SK-N-SH (cell line): ENCODE data around the gene GSDMA. TPM values are rescaled to one million over a fixed set of nuclear protein-coding genes. Genes with fewer than 3 reads are reported as not detected.

ENCODE experiments used
- CTCF ChIA-PET: fragments of 300-600, 350-600 bp; formaldehyde crosslinking; extraction: SDS; loops from one replicate; lab custom pipeline; 2021; lab: Yijun Ruan, JAX
- POLR2A ChIA-PET: fragments of 350-600 bp; sonication (Branson Sonifier 250); formaldehyde crosslinking; extraction: SDS; loops from one replicate; lab custom pipeline; 2020; ENCODE audit warnings: antibody characterized with exemption, inconsistent platforms; lab: Yijun Ruan, JAX
- DNase-seq: peaks from one replicate; pipeline ENCODE4 v3.0.0; 2012
- H2AFZ ChIP-seq: fragments of 200-600 bp; sonication (generic); 2 replicates; pipeline ENCODE4 v1.8.1; 2016; ENCODE audit warnings: antibody characterized with exemption, mild to moderate bottlenecking, low read depth
- H3F3A ChIP-seq: fragments of 200-600 bp; sonication (generic); replicated peaks from 2 replicates; pipeline ENCODE3; 2016; ENCODE audit warnings: antibody characterized with exemption, mild to moderate bottlenecking; ENCODE audit not compliant: insufficient read depth
- H3K27ac ChIP-seq, 2 experiments: fragments of 200-500 bp in 1 of 2; fragments of 200-600 bp in 1 of 2; sonication (Bioruptor generic) in 1 of 2; sonication (generic), shearing (Covaris generic) in 1 of 2; 2 replicates each; pipeline versions ENCODE4 v1.5.1 to v1.6.1; 2014 to 2016; ENCODE audit warnings: low read depth in 2 of 2, inconsistent platforms in 1 of 2, low read length in 1 of 2, mild to moderate bottlenecking in 1 of 2, mixed read lengths in 1 of 2
- H3K27me3 ChIP-seq: fragments of 200-600 bp; sonication (generic), shearing (Covaris generic); 2 replicates; pipeline ENCODE4 v1.6.1; 2016; ENCODE audit warnings: mixed run types; ENCODE audit not compliant: insufficient read depth
- H3K36me3 ChIP-seq, 2 experiments: fragments of 200-500 bp in 1 of 2; fragments of 200-600 bp in 1 of 2; sonication (Bioruptor generic) in 1 of 2; sonication (generic) in 1 of 2; replicated peaks in 1 of 2; 2 replicates each; pipeline versions ENCODE3 to v1.5.1; 2014 to 2016; ENCODE audit warnings: low read length in 1 of 2, mild to moderate bottlenecking in 1 of 2; ENCODE audit not compliant: insufficient read depth in 2 of 2, control insufficient read depth in 1 of 2
- H3K4me1 ChIP-seq, 2 experiments: fragments of 200-500 bp in 1 of 2; fragments of 200-600 bp in 1 of 2; sonication (Bioruptor generic) in 1 of 2; sonication (generic), shearing (Covaris generic) in 1 of 2; 2 replicates each; pipeline versions ENCODE4 v1.5.1 to v1.6.1; 2014 to 2016; ENCODE audit warnings: low read depth in 1 of 2, low read length in 1 of 2, mixed run types in 1 of 2; ENCODE audit not compliant: insufficient read depth in 2 of 2, control insufficient read depth in 1 of 2
- H3K4me2 ChIP-seq: fragments of 200-600 bp; sonication (generic), shearing (Covaris generic); 2 replicates; pipeline ENCODE4 v1.6.1; 2017; ENCODE audit warnings: mixed run types
- H3K4me3 ChIP-seq, 2 experiments: fragments of 200-500 bp in 1 of 2; fragments of 200-600 bp in 1 of 2; sonication (Bioruptor generic) in 1 of 2; sonication (generic), shearing (Covaris generic) in 1 of 2; 2 replicates each; pipeline versions ENCODE4 v1.5.1 to v1.8.1; 2014 to 2016; ENCODE audit warnings: low read depth in 2 of 2, inconsistent platforms in 1 of 2, low read length in 1 of 2, mild to moderate bottlenecking in 1 of 2, mixed read lengths in 1 of 2, moderate library complexity in 1 of 2
- H3K79me2 ChIP-seq: fragments of 200-600 bp; sonication (generic); 2 replicates; pipeline ENCODE4 v1.8.1; 2017; ENCODE audit warnings: mild to moderate bottlenecking; ENCODE audit not compliant: insufficient read depth
- H3K9ac ChIP-seq: fragments of 200-600 bp; sonication (generic); 2 replicates; pipeline ENCODE4 v1.6.1; 2017; ENCODE audit warnings: mixed run types
- H3K9me2 ChIP-seq: fragments of 200-600 bp; sonication (generic); 2 replicates; pipeline ENCODE4 v1.6.1; 2017; ENCODE audit warnings: mixed run types
- H3K9me3 ChIP-seq: fragments of 200-600 bp; sonication (generic); 2 replicates; pipeline ENCODE4 v1.6.1; 2017; ENCODE audit warnings: mixed run types, mild to moderate bottlenecking, moderate library complexity
- H4K20me1 ChIP-seq: fragments of 200-600 bp; sonication (generic); 2 replicates; pipeline ENCODE4 v1.6.1; 2017; ENCODE audit warnings: mild to moderate bottlenecking, mixed run types; ENCODE audit not compliant: insufficient read depth
- ELF1 ChIP-seq: IDR thresholded peaks from 2 replicates; pipeline ENCODE4 v1.4.0; 2012
- EP300 ChIP-seq, 2 experiments: IDR thresholded peaks; 2 replicates each; pipeline versions ENCODE4 v1.4.0 to v1.6.1; 2012; ENCODE audit warnings: borderline replicate concordance in 1 of 2, low read depth in 1 of 2, low read length in 1 of 2
- EZH2phosphoT487 ChIP-seq: fragments of 200-600 bp; sonication (generic); IDR thresholded peaks from 2 replicates; pipeline ENCODE4 v1.6.1; 2017; ENCODE audit warnings: low read depth, mixed run types, mild to moderate bottlenecking, antibody characterized with exemption, moderate library complexity, borderline replicate concordance
- FOSL2 ChIP-seq: IDR thresholded peaks from 2 replicates; pipeline ENCODE4 v1.4.0; 2012; ENCODE audit warnings: low read depth, mild to moderate bottlenecking, moderate library complexity, borderline replicate concordance
- FOXM1 ChIP-seq: IDR thresholded peaks from 2 replicates; pipeline ENCODE4 v1.4.0; 2012; ENCODE audit warnings: low read depth, mild to moderate bottlenecking
- GABPA ChIP-seq: IDR thresholded peaks from 2 replicates; pipeline ENCODE4 v1.4.0; 2012; ENCODE audit warnings: low read depth, mild to moderate bottlenecking
- JUND ChIP-seq: IDR thresholded peaks from 2 replicates; pipeline ENCODE4 v1.4.0; 2012
- MEF2A ChIP-seq: IDR thresholded peaks from 2 replicates; pipeline ENCODE4 v1.4.0; 2012; ENCODE audit warnings: low read depth, borderline replicate concordance
- NFIC ChIP-seq: IDR thresholded peaks from 2 replicates; pipeline ENCODE4 v1.4.0; 2012; ENCODE audit warnings: borderline replicate concordance
- PBX3 ChIP-seq: IDR thresholded peaks from 2 replicates; pipeline ENCODE4; 2012
- POLR2AphosphoS5 ChIP-seq: IDR thresholded peaks from 2 replicates; pipeline ENCODE4 v1.6.1; 2012; ENCODE audit warnings: low read depth, low read length
- RAD21 ChIP-seq: IDR thresholded peaks from 2 replicates; pipeline ENCODE4 v1.6.1; 2012; ENCODE audit warnings: mild to moderate bottlenecking, low read length
- REST ChIP-seq: IDR thresholded peaks from 2 replicates; pipeline ENCODE4 v1.6.1; 2012; ENCODE audit warnings: mild to moderate bottlenecking, low read depth, low read length, moderate library complexity
- RFX5 ChIP-seq: IDR thresholded peaks from 2 replicates; pipeline ENCODE4 v1.6.1; 2012; ENCODE audit warnings: mild to moderate bottlenecking, improper control_type of control experiment, low read length
- RXRA ChIP-seq: IDR thresholded peaks from 2 replicates; pipeline ENCODE4 v1.4.0; 2012; ENCODE audit warnings: low read depth, mild to moderate bottlenecking, borderline replicate concordance
- TAF1 ChIP-seq: IDR thresholded peaks from 2 replicates; pipeline ENCODE4 v1.6.1; 2012; ENCODE audit warnings: low read depth, mild to moderate bottlenecking, low read length, moderate library complexity, borderline replicate concordance
- TCF12 ChIP-seq: IDR thresholded peaks from 2 replicates; pipeline ENCODE4 v1.4.0; 2012
- YY1 ChIP-seq: IDR thresholded peaks from 2 replicates; pipeline ENCODE4 v1.4.0; 2012; ENCODE audit warnings: low read depth, mild to moderate bottlenecking
- whole genome bisulfite sequencing: methylation state at CpG from one replicate; pipeline ENCODE4 v1.1.6; 2017; ENCODE audit warnings: low lambda C conversion rate; 5-methylcytosine and 5-hydroxymethylcytosine counted together
- polyA plus RNA-seq, 3 experiments: library from polyadenylated mRNA; depleted of rRNA; stranded (reverse); fragments of >200 nt; gene quantifications; 2 replicates each; pipeline ENCODE4 v1.2.3, GENCODE V29; 2012
- TF ChIP-seq, protein P1 (sequence below): IDR thresholded peaks from 2 replicates; pipeline ENCODE4 v1.4.0; 2012; ENCODE audit warnings: low read depth

GSDMA gene
- polyA plus RNA-seq, 1 of the 3 experiments (the other 2 are of a cell fraction), result not detected

DNA sequence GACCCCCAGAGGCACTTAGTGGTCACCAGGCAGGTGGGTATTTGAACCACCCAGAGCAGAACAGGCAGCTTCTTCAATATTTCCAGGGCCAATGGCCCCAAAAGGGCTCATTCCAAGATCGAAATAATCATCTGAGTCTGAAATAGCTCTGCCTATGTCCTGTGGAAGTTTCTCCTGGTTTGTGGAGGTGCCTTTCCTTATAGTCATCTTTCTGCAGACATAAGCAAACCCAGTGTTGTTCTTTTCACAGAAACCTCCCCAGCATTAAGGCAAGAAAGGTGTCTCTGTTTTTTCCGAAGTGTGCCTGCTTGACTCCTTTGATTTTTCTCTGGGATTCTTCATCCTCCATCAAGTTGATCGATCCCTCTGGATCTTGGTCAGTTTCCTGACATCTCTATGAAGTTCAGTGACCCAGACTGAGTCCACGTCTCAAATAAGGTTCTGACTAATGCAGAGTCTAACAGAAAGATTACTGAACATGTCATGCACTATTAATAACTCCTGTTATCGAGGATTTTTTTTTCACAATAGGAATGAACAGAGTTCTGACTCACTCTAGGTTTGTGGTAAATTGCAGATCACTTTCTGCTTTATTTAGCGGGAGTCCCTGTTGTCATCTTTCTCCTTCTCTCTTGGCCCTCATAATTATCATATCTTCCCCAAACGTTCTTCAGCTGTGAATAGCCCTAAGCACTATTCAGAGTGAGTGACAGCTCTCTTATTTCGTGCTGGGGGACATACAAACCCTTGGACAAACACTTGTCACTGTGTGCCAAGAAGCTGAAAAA is 33.8 kb upstream of the GSDMA start:
- WGBS, result 17% methylated on average over 8 of the region's 8 CpGs
- Histone ChIP-seq H3K4me3 (peak overlapping the region in 1 of 2 experiments; percentile 3; a peak in 2 of 4 replicates), H3K27me3 (no peaks in the 10 kb centered on the region), H4K20me1 (peaks cover 33% of the 10 kb centered on the region), H3K9ac (peak overlapping the region; percentile 35; the same call in 1 of the 2 replicates), H3K27ac (peak overlapping the region; percentile 34 to 90; a peak in 3 of 4 replicates), H2AFZ (no peak overlapping the region), H3K9me3 (no peaks in the 10 kb centered on the region), H3K4me2 (peak overlapping the region; percentile 96), H3K9me2 (no peaks in the 10 kb centered on the region), H3K36me3 (peaks cover 0 to 2% of the 10 kb centered on the region in 2 experiments), H3K79me2 (peaks cover 32% of the 10 kb centered on the region), H3K4me1 (peaks cover 8 to 32% of the 10 kb centered on the region in 2 experiments; a peak in 3 of 4 replicates), H3F3A (peaks cover 27% of the 10 kb centered on the region)
- CTCF ChIA-PET, result interaction anchor here (1.1 to 1.3 kb wide), 2 partner anchors 10 to 51 kb away, joined by 3 to 4 read pairs; partner anchors contain the start of gene PSMD3
- POLR2A ChIA-PET, result no interaction called here
- DNase-seq, result no peak
- TF ChIP-seq PBX3, result peak; percentile 82
- TF ChIP-seq FOSL2, result peak; percentile 83
- TF ChIP-seq FOXM1, result no peak
- peak in 1 of 2 experiments; percentile 50; a peak in 1 of 4 replicates for TF ChIP-seq EP300 (IDR thresholded peaks at IDR 0.05; ENCODE audit: borderline replicate concordance in 1 of 2, low read depth in 1 of 2, low read length in 1 of 2)
- no peak for TF ChIP-seq YY1
- TF ChIP-seq RXRA, result peak; percentile 54; the same call in 1 of the 2 replicates
- TF ChIP-seq RFX5, result no peak
- TF ChIP-seq NFIC, result peak; percentile 8; the same call in 1 of the 2 replicates
- no peak for TF ChIP-seq GABPA
- TF ChIP-seq EZH2phosphoT487, result no peak
- TF ChIP-seq, protein P1, sequence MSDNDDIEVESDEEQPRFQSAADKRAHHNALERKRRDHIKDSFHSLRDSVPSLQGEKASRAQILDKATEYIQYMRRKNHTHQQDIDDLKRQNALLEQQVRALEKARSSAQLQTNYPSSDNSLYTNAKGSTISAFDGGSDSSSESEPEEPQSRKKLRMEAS, result peak; percentile 14; the same call in 1 of the 2 replicates
- TF ChIP-seq POLR2AphosphoS5, result peak; percentile 30; the same call in 1 of the 2 replicates
- TF ChIP-seq ELF1, result no peak
- TF ChIP-seq RAD21, result no peak
- no peak for TF ChIP-seq TAF1
- TF ChIP-seq JUND, result peak; percentile 63; the same call in 1 of the 2 replicates
- TF ChIP-seq TCF12, result peak; percentile 78
- TF ChIP-seq MEF2A, result peak; percentile 99
- no peak for TF ChIP-seq REST
